Kidney (tissue), 14 donors: ENCODE measurements around the gene EMC7. TPM values are rescaled to one million over a fixed set of nuclear protein-coding genes. Genes with fewer than 3 reads are reported as not detected.
"Not testable (repeated sequence)": the region's sequence is repeated elsewhere in the genome, so short reads cannot be mapped to it uniquely, and the experiment has no call there.

ENCODE experiments used
- DNase-seq, 5 donors: peaks; one replicate each; pipeline ENCODE4 v3.0.0-alpha.2; 2013 to 2020
- FAIRE-seq: peaks from 2 replicates; lab custom pipeline; 2012; peaks lifted over from hg19 to GRCh38; lab: Jason Lieb, UNC
- H3K27ac ChIP-seq, 2 donors: one replicate each; pipeline ENCODE4 v1.7.0; 2013; ENCODE audit warnings: low read depth in 2 of 2, low read length in 2 of 2, inconsistent platforms in 1 of 2
- H3K27me3 ChIP-seq: one replicate; pipeline ENCODE4 v1.7.1; 2013; ENCODE audit warnings: low read length, inconsistent platforms; ENCODE audit not compliant: control insufficient read depth, insufficient read depth
- H3K36me3 ChIP-seq, 3 donors: one replicate each; pipeline versions ENCODE4 v1.7.0 to v1.7.1; 2013; ENCODE audit warnings: low read length in 3 of 3, control low read depth in 1 of 3, inconsistent platforms in 1 of 3; ENCODE audit not compliant: insufficient read depth in 3 of 3, control insufficient read depth in 2 of 3
- H3K4me1 ChIP-seq, 3 donors: one replicate each; pipeline versions ENCODE4 v1.7.0 to v1.7.1; 2013; ENCODE audit warnings: low read length in 3 of 3, inconsistent platforms in 1 of 3, low read depth in 1 of 3; ENCODE audit not compliant: control insufficient read depth in 2 of 3, insufficient read depth in 2 of 3
- H3K4me3 ChIP-seq, 3 donors: one replicate each; pipeline versions ENCODE4 v1.7.0 to v1.8.1; 2013; ENCODE audit warnings: low read length in 3 of 3, control low read depth in 1 of 3, inconsistent platforms in 1 of 3
- H3K9ac ChIP-seq, 3 donors: one replicate each; pipeline versions ENCODE4 v1.7.0 to v1.7.1; 2013; ENCODE audit warnings: low read length in 3 of 3, control low read depth in 1 of 3, inconsistent platforms in 1 of 3
- H3K9me3 ChIP-seq, 3 donors: one replicate each; pipeline versions ENCODE4 v1.7.0 to v1.7.1; 2013; ENCODE audit warnings: low read length in 3 of 3, control low read depth in 1 of 3, inconsistent platforms in 1 of 3; ENCODE audit not compliant: control insufficient read depth in 2 of 3, insufficient read depth in 1 of 3
- intact Hi-C: fragments of 100-400 bp; cut with DNase I; formaldehyde crosslinking; loops from one replicate; pipeline ENCODE4 v1.11.1; 2022
- polyA plus RNA-seq: library from polyadenylated mRNA; stranded (reverse); fragments of 350-450 nt; fragmentation: Illumina TruSeq; extraction: RNeasy Lipid Tissue Mini Kit (QIAGEN cat#74804); gene quantifications from one replicate; pipeline ENCODE4 v1.2.3, GENCODE V29; 2014; ENCODE audit warnings: low read depth, low replicate concordance; ENCODE audit not compliant: insufficient read depth
- total RNA-seq: library from RNA; stranded (reverse); fragmentation: NEBNext Ultra II Directional; extraction: Animal tissue kit (Norgen Biotek cat#: 25700); gene quantifications from one replicate; pipeline ENCODE4 v1.2.1, GENCODE V29; 2021
- TF ChIP-seq, protein P1 (sequence below): IDR thresholded peaks from 3 replicates; pipeline ENCODE4 v1.5.1; 2012; ENCODE audit warnings: mild to moderate bottlenecking, moderate library complexity, borderline replicate concordance; ENCODE audit not compliant: insufficient read depth; ENCODE audit errors: extremely low read depth
- donor health status: control.
- donor health status: control.
- donor health status: control.
- donor health status: control.
- donor health status: control.
- donor health status: DM: yes; HTN: yes; CAD: no.
- donor health status: Normal renal cell carcinoma (clear cell type).

Gene EMC7
- total and polyA plus RNA-seq, 2 donors from 2014 or later = 73.1 to 125 TPM

DNA sequence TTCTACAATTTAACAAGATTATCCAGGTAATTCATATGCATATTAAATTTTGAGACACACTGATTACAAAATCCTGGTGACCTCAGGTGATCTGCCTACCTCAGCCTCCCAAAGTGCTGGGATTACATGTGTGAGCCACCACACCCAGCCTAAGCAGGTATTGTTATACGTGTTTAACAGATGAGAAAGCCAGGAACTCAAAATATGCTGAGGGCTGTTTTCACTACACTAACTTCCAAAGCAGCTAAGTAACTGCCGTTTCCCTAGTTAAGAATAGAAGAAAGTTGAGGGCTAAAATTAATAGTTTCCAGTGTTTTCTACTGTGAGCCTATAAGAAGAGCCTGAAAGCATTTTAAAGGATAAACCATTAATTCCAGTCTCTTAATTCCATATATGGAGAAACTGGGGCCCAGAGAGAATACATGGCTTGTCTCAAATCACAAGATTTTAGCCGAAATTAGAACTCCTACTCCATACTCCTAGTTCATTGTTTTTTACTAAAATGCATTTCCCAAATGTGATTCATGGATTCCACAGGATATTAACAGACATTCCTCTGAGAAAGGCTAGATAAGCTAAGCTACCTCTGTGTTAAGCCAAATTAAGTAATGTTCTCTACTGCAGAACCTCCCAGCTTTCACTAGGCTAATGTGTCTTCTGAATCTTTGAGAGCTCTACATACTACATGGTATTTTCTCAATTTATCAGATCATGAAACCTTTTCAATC lies 45.6 kb downstream of the EMC7 start:
- Histone ChIP-seq H3K36me3 (no peaks in the 10 kb centered on the region), H3K9ac (no peak overlapping the region), H3K9me3 (peaks cover 0 to 2% (median 0%) of the 10 kb centered on the region in 3 donors), H3K4me1 (peaks cover 0 to 3% (median 3%) of the 10 kb centered on the region in 3 donors), H3K27me3 (no peaks in the 10 kb centered on the region), H3K27ac (no peak overlapping the region), H3K4me3 (no peak overlapping the region)
- TF ChIP-seq, protein P1, sequence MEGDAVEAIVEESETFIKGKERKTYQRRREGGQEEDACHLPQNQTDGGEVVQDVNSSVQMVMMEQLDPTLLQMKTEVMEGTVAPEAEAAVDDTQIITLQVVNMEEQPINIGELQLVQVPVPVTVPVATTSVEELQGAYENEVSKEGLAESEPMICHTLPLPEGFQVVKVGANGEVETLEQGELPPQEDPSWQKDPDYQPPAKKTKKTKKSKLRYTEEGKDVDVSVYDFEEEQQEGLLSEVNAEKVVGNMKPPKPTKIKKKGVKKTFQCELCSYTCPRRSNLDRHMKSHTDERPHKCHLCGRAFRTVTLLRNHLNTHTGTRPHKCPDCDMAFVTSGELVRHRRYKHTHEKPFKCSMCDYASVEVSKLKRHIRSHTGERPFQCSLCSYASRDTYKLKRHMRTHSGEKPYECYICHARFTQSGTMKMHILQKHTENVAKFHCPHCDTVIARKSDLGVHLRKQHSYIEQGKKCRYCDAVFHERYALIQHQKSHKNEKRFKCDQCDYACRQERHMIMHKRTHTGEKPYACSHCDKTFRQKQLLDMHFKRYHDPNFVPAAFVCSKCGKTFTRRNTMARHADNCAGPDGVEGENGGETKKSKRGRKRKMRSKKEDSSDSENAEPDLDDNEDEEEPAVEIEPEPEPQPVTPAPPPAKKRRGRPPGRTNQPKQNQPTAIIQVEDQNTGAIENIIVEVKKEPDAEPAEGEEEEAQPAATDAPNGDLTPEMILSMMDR = no peak
- DNase-seq (no peak), FAIRE-seq (no peak)
- intact Hi-C loops = no loop called here

DNA sequence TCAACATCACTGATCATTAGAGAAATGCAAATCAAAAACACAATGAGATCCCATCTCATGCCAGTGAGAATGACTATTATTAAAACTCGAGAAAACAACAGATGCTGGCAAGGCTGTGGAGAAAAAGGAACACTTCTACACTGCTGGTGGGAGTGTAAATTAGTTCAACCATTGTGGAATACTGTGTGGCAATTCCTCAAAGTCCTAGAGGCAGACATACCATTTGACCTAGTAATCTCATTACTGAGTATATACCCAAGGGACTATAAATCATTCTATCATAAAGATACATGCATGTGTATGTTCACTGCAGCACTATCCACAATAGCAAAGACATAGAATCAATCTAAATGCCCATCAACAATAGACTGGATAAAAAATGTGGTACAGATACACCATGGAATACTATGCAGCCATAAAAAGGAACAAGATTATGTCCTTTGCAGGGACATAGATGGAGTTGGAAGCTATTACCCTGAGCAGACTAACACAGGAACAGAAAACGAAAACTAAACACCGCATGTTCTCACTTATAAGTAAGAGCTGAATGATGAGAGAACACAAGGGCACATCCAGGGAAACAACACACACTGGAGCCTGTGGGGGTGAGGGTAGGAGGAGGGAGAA lies 47.5 kb downstream of the EMC7 start:
- intact Hi-C loops = no loop called here
- TF ChIP-seq, protein P1 = no peak
- DNase-seq (no peak), FAIRE-seq (no peak)
- H3K36me3 ChIP-seq = no peaks in the 10 kb centered on the region
- no peak overlapping the region for H3K4me3 ChIP-seq
- H3K27me3 ChIP-seq = no peaks in the 10 kb centered on the region
- peaks cover 0 to 4% (median 0%) of the 10 kb centered on the region in 3 donors for H3K9me3 ChIP-seq
- H3K27ac ChIP-seq = no peak overlapping the region
- peaks cover 0 to 3% (median 3%) of the 10 kb centered on the region in 3 donors for H3K4me1 ChIP-seq
- H3K9ac ChIP-seq = no peak overlapping the region

DNA sequence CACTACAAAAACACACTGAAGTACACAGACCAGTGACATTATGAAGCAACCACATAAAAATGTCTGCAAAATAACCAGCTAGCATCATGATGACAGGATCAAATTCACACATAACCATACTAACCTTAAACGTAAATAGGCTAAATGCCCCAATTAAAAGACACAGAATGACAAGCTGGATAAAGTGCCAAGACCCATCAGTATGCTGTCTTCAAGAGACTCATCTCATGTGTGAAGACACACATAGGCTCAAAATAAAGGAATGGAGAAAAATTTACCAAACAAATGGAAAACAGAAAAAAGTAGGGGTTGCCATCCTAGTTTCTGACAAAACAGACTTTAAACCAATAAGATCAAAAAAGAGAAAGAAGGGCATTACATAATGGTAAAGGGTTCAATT lies 51.3 kb downstream of the EMC7 start:
- H3K36me3 ChIP-seq, H3K4me3 ChIP-seq, intact Hi-C loops, H3K27me3 ChIP-seq, DNase-seq, H3K9ac ChIP-seq, FAIRE-seq, H3K9me3 ChIP-seq, H3K4me1 ChIP-seq, H3K27ac ChIP-seq: not testable (repeated sequence)

DNA sequence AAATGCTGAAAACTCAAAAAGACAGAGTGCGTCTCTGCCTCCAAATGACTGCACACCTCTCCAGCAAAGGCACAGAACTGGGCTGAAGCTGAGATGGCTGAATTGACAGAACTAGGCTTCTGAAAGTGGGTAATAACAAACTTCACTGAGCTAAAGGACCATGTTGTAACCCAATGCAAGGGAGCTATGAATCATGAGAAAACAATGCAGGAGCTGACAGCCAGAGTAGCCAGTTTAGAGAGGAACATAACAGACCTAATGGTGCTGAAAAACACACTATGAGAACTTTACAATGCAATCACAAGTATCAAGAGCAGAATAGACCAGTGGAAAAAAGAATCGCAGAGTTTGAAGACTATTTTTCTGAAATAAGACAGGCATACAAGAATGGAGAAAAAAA lies 52.5 kb downstream of the EMC7 start:
- DNase-seq (no peak), FAIRE-seq (no peak)

More for the DNA sequence above, 52.5 kb downstream of the EMC7 start:
- no peak overlapping the region for H3K9ac ChIP-seq
- no peaks in the 10 kb centered on the region for H3K4me1 ChIP-seq
- no peaks in the 10 kb centered on the region for H3K36me3 ChIP-seq
- peaks cover 0 to 4% (median 0%) of the 10 kb centered on the region in 3 donors for H3K9me3 ChIP-seq
- intact Hi-C loops = no loop called here
- H3K4me3 ChIP-seq = no peak overlapping the region
- TF ChIP-seq, protein P1 = no peak
- no peaks in the 10 kb centered on the region for H3K27me3 ChIP-seq
- no peak overlapping the region for H3K27ac ChIP-seq
